Hematopoietic multipotent progenitor cell (in vitro differentiated cells): ENCODE data around the gene C11orf21. TPM values are rescaled to one million over a fixed set of nuclear protein-coding genes. Genes with fewer than 3 reads are reported as not detected.

Experiments used
- DNase-seq, 3 donors: peaks; one replicate each; pipeline ENCODE4 v3.0.0-alpha.2; 2011 to 2015; ENCODE audit warnings: low read depth in 2 of 3, low spot score in 2 of 3
- total RNA-seq: library from RNA; depleted of rRNA; stranded (reverse); fragments of >200 nt; gene quantifications from one replicate; pipeline ENCODE4 v1.2.3, GENCODE V29; 2012

The C11orf21 gene
- total RNA-seq, 1 donor = 56.3 TPM

DNA sequence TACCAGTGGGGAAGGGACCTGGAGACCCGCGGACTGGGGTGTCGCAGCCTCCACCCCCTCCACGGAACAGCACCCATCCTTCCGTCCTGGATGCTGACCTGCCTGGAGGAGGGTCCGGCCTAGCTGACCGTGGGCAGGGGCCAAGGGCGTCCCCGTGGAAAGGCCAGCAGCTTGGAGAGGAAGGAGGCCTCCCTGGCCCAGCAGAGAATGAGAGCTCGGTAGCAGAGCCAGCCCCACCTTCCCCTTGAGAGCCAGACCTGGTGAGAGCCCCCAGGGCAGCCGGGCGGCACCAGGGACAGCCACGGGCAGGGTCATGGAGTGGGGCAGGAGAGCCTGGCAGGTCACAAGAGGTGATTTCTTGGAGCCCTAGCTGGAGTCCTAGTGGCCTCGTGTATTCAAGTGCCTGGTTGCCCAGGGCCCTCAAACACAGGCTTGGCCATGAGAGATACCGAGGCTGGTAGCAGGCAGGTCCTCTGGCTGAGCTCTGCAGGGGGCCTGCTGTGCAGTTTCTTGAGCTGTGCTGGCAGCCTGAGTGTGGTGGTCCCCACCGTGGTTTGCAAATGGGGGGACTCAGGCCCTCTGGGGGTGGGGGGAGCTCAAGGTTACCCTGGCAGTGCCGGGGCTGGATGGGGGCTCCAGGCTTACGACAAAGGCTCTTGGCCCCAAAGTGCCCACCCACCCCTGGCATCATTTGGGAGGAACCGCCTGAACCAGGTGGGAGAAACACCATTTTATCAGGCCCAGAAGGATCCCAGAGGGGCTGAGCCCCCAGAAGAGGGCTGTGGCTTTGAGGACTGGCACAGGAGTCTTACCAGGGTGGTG, 7.7 kb upstream of the C11orf21 start:
- DNase-seq = no peak

DNA sequence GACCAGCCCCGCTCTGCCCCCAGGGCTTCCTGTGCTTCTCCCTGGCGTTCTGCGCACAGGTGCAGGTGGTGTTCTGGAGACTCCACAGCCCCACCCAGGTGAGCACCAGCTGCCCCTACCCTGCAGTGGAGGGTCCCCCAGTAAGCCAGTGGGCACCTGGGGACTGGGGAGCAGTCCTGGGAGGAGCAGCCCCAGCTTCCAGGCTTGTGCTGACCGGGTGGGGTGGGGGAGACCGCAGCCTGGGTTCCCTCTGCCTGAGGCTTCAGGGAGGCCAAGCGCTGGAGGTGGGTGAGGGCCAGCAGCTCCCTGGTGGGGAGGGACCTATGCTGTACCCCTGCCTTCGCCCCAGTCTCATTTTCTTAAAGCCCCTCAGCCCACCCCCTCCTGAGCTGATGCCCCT, 7.0 kb upstream of the C11orf21 start:
- no peak for DNase-seq

DNA sequence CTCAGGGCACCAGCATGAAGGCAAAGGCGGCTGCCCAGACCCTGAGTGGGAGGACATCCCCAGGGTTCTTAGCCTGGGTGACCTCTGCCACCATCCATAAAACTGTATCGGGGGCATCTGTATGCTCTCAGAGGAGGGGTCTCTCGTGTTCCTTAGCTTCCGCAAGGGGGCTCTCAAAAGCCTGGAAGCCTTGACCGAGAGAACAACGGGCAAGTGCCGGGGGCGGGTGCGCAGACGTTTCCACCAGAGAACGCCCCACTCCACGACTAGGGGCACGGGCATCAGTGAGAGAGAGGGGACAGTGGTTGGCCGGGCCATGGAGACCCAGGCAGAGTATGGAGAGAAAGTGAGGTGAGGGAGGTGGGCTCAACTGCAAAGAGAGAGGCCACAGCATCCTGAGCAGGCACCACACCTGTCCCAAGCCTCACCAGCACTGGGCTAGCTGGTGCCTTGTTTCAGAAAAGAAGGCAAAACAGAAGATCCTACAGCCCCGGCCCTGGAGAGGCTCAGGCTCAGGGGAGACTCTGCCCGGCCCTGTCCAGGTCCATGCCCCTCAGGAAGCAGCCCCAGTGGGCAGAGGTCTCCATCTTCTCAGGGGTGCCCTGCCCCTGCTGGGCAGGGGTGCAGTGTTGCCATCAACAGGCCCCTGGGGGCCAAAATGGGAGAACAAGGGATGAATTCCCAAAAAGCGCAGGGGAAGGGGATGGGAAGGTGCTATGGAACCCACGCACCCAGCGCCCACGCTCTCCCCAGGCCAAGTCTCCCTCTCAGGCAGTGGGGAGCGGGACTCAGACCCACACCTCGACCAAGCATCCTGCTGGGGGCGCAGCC, 6.0 kb upstream of the C11orf21 start:
- no peak for DNase-seq

DNA sequence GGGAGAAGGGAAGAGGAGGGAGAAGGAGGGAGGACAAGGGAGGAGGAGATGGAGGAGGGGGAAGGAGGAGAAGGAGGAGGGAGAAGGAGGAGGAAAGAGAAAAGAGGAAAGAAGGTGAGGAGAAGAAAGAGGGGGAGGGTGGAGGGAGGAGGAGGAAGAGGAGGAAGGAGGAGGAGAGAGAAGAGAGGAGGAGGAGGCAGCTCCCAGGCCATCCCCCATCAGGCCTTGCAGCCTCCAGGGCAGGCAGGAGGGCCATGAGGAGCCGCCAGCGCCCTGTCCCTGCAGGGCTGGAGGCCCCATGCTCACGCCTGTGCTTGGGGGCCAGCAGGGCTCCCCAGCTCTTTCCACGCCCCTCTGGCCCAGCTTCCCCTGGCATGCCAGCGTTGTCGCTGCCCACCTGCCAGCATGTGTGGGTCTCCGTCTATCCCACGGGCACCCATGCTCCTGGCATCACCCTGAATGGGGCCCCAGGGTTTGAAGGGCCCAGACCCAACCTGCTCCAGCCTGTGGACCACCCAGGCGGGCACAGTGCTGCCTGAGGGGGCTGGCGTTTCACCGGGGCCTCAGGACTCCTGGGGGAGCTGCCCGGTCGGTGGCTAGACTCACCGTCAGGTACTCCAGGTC, 5.3 kb upstream of the C11orf21 start:
- DNase-seq = no peak

DNA sequence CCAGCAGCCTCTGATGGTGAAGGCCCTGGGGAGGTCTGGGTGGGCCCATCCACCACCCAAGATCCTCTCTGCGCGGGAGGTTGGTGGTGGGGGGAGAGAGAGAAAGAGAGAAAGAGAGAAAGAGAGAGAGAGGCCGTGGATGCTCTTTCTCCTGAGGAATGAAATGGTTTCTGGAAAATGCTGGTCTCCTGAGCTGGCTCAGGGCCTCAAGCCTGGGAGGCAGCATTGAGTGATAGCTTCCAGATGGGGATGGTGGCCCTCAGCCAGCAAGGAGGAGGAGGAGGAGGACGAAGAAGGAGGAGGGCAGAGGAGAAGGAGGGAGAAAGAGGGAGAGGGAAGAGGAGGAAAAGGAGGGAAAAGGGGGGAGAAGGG, 4.7 kb upstream of the C11orf21 start:
- DNase-seq = no peak

DNA sequence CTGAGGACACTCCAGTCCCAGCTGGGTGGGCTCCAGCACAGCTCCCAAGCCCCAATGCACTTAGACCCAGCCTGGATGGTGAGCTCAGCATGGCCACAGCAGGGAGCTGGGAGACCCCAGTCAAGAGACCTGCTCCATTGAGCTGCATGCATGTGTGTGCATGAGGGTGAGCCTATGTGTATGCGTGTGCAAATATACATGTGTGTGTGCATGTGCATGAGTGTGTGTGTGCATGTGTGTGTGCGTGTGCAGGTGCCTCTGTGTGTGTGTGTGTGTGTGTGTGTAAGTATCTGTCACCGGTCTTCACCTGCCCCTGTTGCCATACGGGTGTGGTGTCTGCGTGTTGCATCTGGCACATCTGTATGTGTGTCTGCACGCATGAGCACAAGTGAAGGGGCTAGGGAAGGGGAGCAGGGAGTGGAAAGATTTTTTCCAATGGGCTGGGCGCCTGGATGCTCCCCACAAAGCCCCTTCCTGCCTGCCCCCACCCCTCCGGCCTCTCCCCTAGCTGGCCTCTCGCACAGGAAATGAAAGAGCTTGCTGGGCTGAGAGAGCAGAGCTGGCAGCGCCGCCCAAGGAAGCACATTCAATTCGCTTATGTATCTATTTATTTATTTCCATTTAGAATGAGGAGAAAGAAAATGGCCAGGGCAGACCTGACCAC, 4.2 kb upstream of the C11orf21 start:
- peak in 1 of 3 donors; percentile 35 for DNase-seq

- peak; percentile 63 to 79 (median 74) for DNase-seq
Measured at GRCh38 chr11:2305140-2305778, 3.5 kb upstream of the C11orf21 start.

DNA sequence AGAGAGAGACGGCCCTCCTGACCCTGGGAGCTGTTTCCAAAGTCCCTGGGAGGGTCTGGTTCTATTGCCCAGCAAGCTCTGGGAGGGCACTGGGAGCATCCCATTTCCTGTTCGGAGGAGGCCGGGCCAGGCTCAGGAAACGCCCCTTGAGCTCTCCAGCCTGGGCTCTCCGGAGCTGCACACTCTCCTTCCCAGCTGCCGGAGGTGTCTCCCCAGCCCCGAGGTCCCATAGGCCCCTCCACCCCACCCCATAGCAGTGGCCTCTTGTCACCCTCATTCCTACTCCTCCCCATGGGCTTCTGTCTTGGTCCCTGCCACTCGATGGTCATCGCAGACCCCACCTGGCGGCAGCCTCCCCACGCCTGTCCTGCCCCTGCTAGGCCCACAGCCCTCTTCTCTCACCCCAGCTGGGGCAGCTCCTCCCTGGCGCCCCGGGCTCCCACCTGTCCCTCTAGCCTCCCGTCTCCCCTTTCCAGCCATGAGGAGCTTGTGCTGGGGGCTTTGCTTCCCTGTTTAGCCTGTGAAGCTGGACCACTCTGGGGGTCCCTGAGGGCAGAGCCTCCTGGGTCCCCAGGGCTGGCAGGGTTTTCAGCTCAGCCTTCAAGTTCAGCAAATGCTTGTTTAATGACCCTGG, 2.9 kb upstream of the C11orf21 start:
- no peak for DNase-seq

DNA sequence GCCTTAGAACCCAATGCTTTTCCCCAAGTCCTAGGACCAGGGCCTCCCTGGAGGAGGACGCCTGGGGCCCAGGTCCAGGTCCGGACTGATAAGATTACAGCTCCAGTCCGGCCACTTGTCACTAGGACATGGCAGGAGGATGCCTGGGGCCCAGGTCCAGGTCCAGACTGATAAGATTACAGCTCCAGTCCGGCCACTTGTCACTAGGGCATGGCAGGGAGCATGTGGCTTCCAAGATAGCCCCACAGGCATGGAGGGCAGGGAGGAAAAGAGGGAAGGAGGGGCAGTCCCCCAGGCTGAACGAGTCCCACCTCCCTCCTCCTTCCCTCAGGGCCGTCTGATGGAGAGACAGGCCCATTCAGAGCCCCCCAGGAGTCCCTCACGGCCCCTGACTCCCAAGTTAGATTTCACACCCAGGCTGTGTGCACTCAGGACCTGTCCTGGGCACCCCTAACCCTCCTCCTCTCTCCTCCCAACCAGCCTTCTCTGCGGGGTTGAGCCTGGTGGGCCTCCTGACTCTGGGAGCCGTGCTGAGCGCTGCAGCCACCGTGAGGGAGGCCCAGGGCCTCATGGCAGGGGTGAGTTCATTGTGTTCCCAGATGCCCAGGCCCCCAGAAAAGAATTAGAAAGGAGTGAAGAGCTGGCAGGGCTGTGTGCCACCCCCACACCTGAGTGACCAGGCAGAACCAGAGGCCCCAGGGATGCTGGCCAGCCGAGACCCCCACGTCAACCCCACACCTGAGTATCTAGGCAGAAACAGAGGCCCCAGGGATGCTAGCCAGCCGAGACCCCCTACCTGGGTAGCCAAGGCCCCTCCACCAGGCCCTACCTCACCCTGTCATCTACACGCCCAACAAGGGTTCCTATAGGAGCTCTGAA, 2.1 kb upstream of the C11orf21 start:
- DNase-seq = no peak

DNA sequence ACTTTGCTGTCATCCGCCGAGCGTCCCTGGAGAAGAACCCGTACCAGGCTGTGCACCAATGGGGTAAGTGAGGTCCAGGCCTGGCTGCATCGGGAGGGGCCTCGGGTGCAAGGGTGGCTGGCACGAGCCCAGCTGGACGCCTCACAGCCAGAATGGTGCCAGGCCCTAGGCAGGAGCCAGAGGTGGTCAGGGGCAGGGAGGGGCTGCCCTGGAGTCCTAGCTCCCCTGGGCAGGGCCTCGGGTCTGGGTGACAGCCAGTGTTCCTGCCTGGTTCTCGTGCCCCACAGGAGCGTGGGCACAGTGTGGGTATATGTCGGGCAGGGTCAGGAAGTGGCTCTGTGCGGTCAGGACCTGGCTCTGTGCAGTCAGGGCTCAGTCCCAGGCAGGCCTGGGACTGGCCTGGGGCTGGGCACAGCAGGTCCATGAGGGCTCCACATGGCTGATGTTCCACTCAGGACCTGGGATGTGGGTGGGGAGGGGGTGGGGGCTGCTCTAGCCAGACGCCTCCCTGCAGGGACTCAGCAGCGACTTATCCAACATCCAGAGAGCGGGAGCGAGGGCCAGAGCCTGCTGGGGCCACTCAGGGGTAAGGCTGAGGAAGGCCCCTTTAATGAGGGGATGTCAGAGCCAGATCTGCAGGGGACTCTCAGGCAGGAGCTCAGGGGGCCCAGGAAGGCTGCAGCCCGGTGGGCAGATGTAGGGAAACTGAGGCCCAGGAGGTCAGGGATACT, 1.3 kb upstream of the C11orf21 start:
- DNase-seq = peak in 1 of 3 donors; percentile 26

DNA sequence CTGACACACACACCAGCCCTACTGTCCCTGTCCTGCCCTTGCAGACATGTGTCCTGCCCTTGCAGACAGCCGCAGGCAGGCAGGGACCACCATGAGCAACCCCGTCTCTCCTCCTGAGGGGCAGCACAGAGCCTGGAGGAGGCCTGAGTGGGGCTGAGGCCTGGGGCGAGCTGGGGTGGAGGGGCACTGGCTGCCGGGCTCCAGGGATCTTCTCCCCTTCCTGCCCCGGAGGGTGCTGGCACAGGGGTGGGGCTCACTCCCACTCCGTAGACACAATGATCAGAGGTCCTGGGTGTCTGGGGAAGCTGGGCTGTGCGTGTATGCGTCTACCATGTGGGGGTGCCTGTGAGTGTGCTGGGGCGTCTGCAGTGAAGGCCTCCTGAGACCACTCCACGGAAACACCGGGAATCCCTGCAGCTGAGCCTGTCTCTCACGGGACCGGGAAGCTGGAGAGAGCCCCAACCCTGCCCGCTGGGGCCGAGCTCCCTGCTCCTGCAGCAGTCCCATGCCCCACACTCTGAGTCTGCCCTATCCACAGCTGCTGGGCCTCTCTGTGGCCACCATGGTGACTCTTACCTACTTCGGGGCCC, 683 bp upstream of the C11orf21 start:
- DNase-seq = peak in 2 of 3 donors; percentile 49 to 51

DNA sequence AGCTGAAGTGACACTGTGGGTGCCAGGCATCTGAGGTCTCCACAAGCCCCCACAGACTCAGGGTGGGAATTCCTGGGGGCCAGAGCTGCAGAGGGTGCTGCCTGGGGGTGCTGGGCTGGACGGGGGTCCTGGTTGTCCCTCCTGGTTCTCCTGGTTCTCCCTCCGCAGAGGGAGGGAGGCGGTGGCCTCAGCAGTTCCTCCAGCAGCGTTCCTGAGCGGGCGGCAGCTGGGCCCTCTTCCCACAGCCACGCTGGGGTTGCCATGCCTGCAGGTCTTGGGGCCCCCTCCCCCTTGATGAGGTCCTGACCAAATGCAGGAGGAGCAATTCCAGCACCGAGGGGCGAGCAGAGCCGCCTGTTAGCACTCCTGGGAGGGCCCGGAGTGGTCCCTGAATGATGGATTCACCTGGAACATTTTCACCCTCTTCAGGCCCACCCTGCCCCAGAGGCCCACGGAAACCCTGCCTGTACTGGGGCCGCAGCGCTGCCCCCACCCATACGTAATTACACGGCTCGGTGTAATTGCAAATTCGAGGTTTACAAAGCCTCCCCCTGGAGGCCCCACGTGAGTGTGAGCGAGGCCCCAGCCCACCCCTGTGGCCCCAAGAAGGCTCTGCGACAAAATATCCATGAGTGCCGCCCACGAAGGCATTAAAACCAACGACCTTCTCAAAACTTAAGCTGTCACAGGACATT, 635 bp downstream of the C11orf21 start:
- peak in 2 of 3 donors; percentile 50 to 54 for DNase-seq

DNA sequence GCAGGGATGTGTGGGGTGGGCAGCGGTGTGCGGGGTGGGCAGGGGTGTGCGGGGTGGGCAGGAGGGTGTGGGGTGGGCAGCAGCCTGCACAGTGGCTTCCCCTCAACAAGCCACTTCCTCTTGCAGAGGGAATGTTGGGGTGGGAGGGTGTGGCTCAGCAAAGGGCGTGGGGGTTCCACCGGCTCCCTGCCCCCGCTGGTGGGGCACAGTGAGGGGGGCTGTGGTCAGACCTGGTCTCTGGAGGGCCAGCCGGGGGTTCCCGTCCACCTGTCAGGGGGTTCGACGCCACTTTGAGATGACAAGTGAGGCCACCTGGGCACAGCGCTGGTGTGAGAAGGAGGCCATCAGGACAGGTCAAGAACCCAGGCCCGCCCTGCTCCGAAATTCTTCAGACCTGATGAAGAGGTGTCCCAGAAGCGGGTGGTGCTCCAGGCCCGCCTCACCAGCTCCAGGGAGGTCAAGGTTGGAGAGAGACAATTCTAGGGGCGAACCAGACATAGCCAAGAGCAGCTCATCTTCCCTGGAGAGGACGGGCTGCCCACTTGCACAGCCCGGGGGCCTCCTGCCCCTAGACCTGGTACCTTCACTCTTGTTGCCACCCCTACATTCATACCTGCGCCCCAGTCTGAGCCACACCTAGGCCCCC, 1.3 kb downstream of the C11orf21 start:
- DNase-seq = peak in 2 of 3 donors; percentile 64 to 72

GRCh38 chr11:2299773-2300172, 1.9 kb downstream of the C11orf21 start:
- no peak for DNase-seq

- peak in 1 of 3 donors; percentile 44 for DNase-seq
Measured at GRCh38 chr11:2298795-2299761, 2.6 kb downstream of the C11orf21 start.
